DMS 273 treated with DMSO at 0.1 percent for 48 hours (cell line): ENCODE data around the gene ACCS.

Source experiments
- DNase-seq: peaks from one replicate; lab custom pipeline; 2025; lab: John Stamatoyannopoulos, UW

Gene ACCS

GRCh38 chr11:44043157-44043556 lies 22.9 kb upstream of the ACCS start:
- DNase-seq, result no peak

- no peak for DNase-seq
Observed at GRCh38 chr11:44046182-44046581, 19.9 kb upstream of the ACCS start.

DNA sequence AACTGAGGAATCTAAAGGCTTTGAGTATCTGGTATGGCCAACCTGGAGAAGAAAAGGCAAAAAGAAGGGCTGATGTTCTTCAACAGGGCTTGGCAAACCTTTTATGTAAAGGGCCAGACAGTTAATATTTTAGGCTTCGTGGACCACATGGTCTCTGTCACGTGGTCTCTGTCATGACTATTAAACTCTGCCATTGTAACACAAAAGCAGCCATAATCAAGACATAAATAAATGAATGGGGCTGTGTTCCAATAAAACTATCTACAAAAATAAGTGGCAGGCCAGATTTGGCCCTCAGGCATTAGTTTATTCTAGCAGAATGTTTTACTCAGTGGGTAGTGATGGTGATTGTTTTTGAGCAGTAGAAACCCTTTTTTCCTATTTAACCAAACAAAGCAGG lies 18.8 kb upstream of the ACCS start:
- no peak for DNase-seq

DNA sequence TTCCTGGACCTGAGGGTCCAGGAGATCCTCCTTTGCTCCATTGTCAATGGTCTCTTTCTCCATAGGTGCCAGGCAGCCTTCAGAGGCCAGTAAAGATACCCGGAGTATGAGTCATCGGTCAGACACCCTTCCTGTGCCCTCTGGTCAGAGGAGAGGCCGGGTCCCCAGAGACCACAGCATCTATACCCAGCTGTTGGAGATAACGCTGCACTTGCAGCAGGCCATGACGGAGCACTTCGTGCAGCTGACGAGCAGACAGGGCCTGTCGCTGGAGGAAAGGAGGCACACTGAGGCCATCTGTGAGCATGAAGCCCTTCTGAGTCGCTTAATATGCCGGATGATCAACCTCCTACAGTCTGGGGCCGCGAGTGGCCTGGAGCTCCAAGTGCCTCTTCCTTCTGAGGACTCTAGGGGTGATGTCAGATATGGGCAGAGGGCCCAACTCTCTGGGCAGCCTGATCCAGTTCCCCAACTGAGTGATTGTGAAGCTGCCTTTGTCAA lies 18.1 kb upstream of the ACCS start, which contains the start of gene ACCSL:
TSS of gene ACCSL (plus strand) at position 51 of the 501 bp plus-strand sequence. CDS start at position 107, 56 bp downstream.
- no peak for DNase-seq

GRCh38 chr11:44049832-44050231 lies 16.2 kb upstream of the ACCS start:
- no peak for DNase-seq

GRCh38 chr11:44051171-44051570 lies 14.9 kb upstream of the ACCS start:
- no peak for DNase-seq

GRCh38 chr11:44057340-44057739 lies 8.7 kb upstream of the ACCS start:
- DNase-seq, result no peak

GRCh38 chr11:44058275-44058674 lies 7.8 kb upstream of the ACCS start:
- DNase-seq, result no peak

- no peak for DNase-seq
Observed at GRCh38 chr11:44065161-44065661, 859 bp upstream of the ACCS start.

GRCh38 chr11:44066732-44067141 lies 667 bp downstream of the ACCS start:
- no peak for DNase-seq

DNA sequence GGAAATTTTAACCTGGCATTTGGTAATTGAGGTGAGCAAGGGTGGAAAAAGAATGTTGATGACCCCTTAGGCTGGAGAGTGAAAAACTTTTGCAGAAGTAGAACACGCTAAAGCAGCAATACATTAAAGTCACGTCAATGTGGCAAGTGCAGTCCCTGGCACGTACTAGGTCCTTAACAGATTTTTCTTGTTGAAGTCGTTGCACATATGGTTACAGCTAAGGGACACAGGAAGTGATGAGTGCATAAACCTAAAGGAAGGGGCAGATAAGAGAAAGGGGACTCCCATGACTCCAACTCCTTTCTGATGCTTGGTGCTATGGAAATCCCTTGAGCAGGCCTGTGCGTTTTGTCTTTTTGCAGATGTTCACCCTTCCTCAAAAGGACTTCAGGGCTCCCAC lies 1.2 kb downstream of the ACCS start:
- DNase-seq, result no peak

- no peak for DNase-seq
Observed at GRCh38 chr11:44068180-44068579, 2.1 kb downstream of the ACCS start.

DNA sequence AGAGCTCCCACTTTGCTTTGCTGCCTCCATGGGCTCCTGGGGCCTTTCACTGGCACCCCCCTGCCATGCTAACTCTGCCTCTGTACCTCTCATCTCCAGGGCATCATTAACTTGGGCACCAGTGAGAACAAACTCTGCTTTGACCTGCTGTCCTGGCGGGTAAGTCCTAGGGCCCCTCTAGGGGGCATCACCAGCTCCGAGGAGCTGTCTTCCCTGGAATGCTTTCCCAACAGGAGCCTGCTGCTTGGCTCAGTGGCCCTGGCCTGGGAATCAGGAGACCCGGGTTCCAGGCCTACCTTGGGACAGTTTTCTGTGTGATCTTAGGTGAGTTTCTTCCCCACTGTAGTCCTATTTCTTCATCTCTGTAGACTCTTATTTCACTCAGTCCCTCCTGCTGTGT lies 5.1 kb downstream of the ACCS start:
- no peak for DNase-seq

GRCh38 chr11:44072757-44073658 lies 6.9 kb downstream of the ACCS start:
- no peak for DNase-seq

DNA sequence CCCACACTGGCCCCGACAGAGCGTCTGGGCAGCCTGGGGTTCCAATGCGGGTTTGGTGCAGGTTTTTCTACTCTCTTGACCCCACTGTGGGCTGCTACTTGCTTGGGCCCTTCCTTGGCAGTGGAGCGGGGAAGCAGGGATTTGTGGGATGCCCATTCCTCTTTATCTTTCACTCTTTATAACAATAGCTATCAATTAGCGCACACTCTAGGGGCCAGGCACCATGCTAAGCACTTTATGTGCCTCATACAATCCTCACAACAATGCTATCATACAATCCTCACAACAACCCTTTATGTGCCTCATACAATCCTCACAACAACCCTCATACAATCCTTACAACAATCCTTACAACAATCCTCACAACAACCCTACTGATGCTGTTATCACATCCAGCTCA lies 12.7 kb downstream of the ACCS start:
- no peak for DNase-seq

DNA sequence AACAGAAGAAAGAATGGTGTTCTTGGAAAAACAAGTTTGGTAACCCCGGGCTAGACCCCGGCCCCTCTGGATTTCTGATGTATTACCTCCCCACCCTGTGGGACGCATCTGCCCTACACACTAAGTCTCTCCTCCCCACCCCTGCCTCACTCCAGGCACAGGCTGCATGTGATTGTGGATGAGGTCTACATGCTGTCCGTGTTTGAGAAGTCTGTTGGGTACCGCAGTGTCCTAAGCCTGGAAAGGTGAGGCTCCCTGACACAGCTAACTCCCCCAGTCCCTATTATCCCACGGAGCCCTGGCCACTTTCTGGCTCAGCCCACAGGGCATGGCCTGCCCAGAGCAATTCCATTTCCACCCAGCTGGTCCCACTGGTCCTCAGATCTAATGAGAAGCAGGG lies 13.3 kb downstream of the ACCS start:
- no peak for DNase-seq

DNA sequence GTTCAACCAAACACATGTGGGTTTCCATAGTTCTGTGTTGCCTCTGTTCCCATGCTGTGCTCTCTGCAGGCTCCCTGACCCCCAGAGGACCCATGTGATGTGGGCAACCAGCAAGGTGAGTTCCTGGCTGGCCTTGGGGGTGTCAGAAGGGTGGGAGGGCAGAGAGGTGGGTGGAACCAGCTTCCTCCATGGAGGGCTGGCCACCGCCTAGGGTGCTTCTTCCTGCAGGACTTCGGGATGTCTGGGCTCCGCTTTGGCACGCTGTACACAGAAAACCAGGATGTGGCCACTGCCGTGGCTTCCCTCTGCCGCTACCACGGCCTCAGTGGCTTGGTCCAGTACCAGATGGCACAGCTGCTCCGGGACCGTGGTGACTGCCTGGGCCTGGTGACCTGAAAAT lies 14.9 kb downstream of the ACCS start:
- DNase-seq, result no peak

- no peak for DNase-seq
Observed at GRCh38 chr11:44082645-44083044, 16.6 kb downstream of the ACCS start.

DNA sequence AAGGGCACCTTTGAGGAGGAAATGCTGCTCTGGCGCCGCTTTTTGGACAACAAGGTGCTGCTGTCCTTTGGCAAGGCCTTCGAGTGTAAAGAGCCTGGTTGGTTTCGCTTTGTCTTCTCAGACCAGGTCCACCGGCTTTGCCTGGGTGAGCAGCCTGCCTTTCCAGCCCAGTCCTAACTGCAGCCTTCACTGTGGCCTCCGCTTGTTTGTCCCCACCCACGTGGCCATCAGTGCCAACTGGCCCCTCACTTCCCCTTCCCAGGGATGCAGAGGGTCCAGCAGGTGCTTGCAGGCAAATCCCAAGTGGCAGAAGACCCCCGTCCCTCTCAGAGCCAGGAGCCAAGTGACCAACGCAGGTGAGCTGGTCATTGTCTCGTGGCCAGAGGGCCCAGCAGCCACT lies 17.4 kb downstream of the ACCS start:
- no peak for DNase-seq

GRCh38 chr11:44083906-44084305 lies 17.8 kb downstream of the ACCS start:
- no peak for DNase-seq

DNA sequence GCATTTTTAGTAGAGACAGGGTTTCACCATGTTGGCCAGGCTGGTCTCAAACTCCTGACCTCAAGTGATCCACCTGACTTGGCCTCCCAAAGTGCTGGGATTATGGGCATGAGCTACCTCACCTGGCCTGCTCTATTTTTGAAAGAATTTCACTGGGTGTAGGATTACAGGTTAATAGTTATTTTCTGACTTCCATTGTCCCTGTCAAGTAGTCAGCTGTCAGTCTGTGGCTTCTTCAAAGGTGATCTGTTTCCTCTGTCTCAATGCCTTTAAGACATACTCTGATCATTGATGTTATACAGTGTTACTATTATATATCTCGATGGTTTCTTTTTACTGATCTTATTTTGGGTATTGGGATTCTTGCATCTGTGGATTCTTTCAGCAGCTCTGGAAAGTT lies 19.3 kb downstream of the ACCS start:
- no peak for DNase-seq

- DNase-seq, result no peak
Observed at GRCh38 chr11:44088377-44088776, 22.3 kb downstream of the ACCS start.

GRCh38 chr11:44088871-44089270 lies 22.8 kb downstream of the ACCS start:
- DNase-seq, result no peak

DNA sequence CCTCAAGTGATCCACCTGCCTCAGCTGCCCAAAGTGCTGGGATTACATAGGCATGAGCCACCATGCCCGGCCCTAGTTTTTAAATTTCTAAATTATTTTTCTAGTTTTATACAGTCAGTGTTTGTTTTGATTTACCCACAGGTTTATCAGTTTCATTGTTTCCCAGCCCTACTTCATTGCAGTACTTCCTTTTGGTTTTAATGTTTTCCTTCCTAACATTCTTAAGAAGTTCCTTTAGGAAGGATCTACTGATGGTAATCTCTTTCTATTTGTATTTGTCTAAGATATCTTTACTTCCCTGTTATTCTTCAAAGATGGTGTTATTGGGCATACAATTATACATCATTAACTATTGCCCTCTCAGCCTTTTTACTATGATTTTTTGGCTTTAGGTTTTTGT lies 24.5 kb downstream of the ACCS start:
- no peak for DNase-seq
